ENCODE data around the gene BCL2A1. TPM values are rescaled to one million over a fixed set of nuclear protein-coding genes. Genes with fewer than 3 reads are reported as not detected.

BCL2A1 gene
- total and polyA plus RNA-seq, 8 donors, result 0.20 to 5.2 (median 1.0) TPM; not detected in 1

- Histone ChIP-seq H3K27ac (no peak overlapping the region), H3K36me3 (peaks cover 0 to 10% (median 0%) of the 10 kb centered on the region in 3 donors), H3K9me3 (no peaks in the 10 kb centered on the region), H3K27me3 (no peaks in the 10 kb centered on the region), H3K4me3 (no peak overlapping the region), H3K4me1 (no peaks in the 10 kb centered on the region)
- FAIRE-seq, result no peak
- TF ChIP-seq CTCF (IDR thresholded peaks at IDR 0.05), result no peak
- intact Hi-C loops (cut with DNase I), result no loop called here
- no peak for DNase-seq
- no peak for ATAC-seq
Measured at GRCh38 chr15:79914728-79915127, 56.3 kb downstream of the BCL2A1 start.

Other genes starting within 250 kb of the BCL2A1 start
- gene MTHFS, start 74.2 kb downstream of the BCL2A1 start, total RNA-seq, result 10 to 100 TPM; 19.8 to 40.4 (median 27.1) TPM
- 10 to 100 TPM; 49.1 to 53.1 TPM for gene MTHFS, start 74.2 kb downstream of the BCL2A1 start, polyA plus RNA-seq
- 10 to 100 TPM; 16.9 to 33.1 (median 18.8) TPM for gene ZFAND6, start 88.5 kb upstream of the BCL2A1 start, total RNA-seq
- gene ZFAND6, start 88.5 kb upstream of the BCL2A1 start, polyA plus RNA-seq, result 10 to 100 TPM; 18.3 to 41.5 TPM
- 10 to 100 TPM in 3 of 6 donors, 1 to 10 TPM in 3; 5.0 to 14.8 (median 8.7) TPM for gene FAH, start 181.8 kb upstream of the BCL2A1 start, total RNA-seq
- gene FAH, start 181.8 kb upstream of the BCL2A1 start, polyA plus RNA-seq, result 10 to 100 TPM; 14.3 to 22.9 TPM